Endothelial cell (in vitro differentiated cells): ENCODE results near the gene TSR1. TPM values are rescaled to one million over a fixed set of nuclear protein-coding genes. Genes with fewer than 3 reads are reported as not detected.

Source experiments
- DNase-seq: peaks from one replicate; pipeline ENCODE4 v3.0.0; 2021; ENCODE audit warnings: low spot score
- H3K27ac Mint-ChIP-seq: one replicate; pipeline ENCODE4 v1.8.0; 2021; ENCODE audit warnings: mixed read lengths, inconsistent platforms; ENCODE audit not compliant: unreplicated experiment
- H3K27me3 Mint-ChIP-seq: one replicate; pipeline ENCODE4 v1.8.0; 2021; ENCODE audit warnings: mild to moderate bottlenecking, moderate library complexity, mixed read lengths, inconsistent platforms; ENCODE audit not compliant: unreplicated experiment
- H3K36me3 Mint-ChIP-seq: one replicate; pipeline ENCODE4 v1.8.0; 2021; ENCODE audit warnings: mild to moderate bottlenecking, low read depth, mixed read lengths, inconsistent platforms; ENCODE audit not compliant: unreplicated experiment
- H3K4me1 Mint-ChIP-seq: one replicate; pipeline ENCODE4 v1.8.0; 2021; ENCODE audit warnings: mild to moderate bottlenecking, mixed read lengths, inconsistent platforms; ENCODE audit not compliant: unreplicated experiment
- H3K4me3 Mint-ChIP-seq: one replicate; pipeline ENCODE4 v1.8.0; 2021; ENCODE audit warnings: mild to moderate bottlenecking, mixed read lengths, inconsistent platforms; ENCODE audit not compliant: unreplicated experiment
- H3K9me3 Mint-ChIP-seq: one replicate; pipeline ENCODE4 v1.8.0; 2021; ENCODE audit warnings: mixed read lengths, inconsistent platforms; ENCODE audit not compliant: unreplicated experiment
- total RNA-seq: library from RNA; stranded (reverse); fragmentation: NEBNext Ultra II Directional; extraction: Animal tissue kit (Norgen Biotek cat#: 25700); gene quantifications from one replicate; pipeline ENCODE4 v1.2.1, GENCODE V29; 2021; ENCODE audit not compliant: unreplicated experiment
- TF ChIP-seq, protein P1 (sequence below): fragments of 200-600 bp; sonication (generic); IDR thresholded peaks from one replicate; pipeline ENCODE4 v1.5.0; 2021; ENCODE audit warnings: antibody characterized with exemption; ENCODE audit not compliant: unreplicated experiment

TSR1 gene
- total RNA-seq, 1 donor from 2014 or later = 20.9 TPM

DNA sequence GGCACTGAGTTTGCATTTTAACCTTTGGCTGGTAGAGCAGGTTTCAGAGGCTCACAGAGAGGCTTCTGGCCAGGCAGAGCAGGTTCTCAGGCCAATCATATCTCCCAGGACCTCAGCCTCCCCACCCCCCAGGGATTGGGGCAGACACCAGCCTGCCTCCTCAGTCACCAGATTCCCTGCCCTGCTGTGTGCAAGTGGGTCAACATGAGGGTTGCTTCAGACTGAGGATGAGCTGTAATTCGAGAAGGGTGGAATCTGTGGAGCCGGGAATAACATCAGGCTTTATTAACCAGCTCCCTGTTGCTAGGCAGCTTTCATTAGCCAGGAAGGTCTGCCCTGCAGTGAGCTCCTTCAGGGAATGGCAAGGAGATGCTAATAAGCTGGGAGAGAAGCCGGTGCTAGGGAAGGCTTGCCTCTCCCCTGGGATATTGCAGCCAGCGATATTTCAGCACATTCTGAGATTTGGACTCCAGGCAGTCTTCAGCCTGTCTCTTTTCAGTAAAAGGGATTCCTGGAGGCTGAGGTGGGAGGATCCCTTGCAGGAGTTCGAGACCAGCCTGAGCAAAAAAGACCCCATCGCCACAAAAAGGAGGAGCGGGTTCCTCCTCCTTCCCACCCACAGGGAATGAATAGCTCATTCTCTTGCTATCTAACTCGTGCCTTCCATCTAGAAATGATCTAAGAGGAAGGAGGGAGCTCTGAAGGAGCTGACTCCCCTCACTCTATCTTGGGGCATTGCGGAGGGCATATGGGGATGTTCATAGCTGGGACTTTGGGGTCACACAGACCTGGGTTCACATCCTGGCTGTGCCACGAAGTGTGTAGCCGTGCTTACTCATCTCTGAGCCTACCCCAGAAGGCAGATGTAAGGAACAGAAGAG is 11.8 kb upstream of the TSR1 start:
- H3K27ac Mint-ChIP-seq = no peak overlapping the region
- DNase-seq = no peak
- H3K27me3 Mint-ChIP-seq = peaks cover 4% of the 10 kb centered on the region
- peaks cover 13% of the 10 kb centered on the region for H3K36me3 Mint-ChIP-seq
- H3K4me3 Mint-ChIP-seq = peak overlapping the region; percentile 67
- TF ChIP-seq, protein P1, sequence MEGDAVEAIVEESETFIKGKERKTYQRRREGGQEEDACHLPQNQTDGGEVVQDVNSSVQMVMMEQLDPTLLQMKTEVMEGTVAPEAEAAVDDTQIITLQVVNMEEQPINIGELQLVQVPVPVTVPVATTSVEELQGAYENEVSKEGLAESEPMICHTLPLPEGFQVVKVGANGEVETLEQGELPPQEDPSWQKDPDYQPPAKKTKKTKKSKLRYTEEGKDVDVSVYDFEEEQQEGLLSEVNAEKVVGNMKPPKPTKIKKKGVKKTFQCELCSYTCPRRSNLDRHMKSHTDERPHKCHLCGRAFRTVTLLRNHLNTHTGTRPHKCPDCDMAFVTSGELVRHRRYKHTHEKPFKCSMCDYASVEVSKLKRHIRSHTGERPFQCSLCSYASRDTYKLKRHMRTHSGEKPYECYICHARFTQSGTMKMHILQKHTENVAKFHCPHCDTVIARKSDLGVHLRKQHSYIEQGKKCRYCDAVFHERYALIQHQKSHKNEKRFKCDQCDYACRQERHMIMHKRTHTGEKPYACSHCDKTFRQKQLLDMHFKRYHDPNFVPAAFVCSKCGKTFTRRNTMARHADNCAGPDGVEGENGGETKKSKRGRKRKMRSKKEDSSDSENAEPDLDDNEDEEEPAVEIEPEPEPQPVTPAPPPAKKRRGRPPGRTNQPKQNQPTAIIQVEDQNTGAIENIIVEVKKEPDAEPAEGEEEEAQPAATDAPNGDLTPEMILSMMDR = no peak
- no peaks in the 10 kb centered on the region for H3K9me3 Mint-ChIP-seq
- no peaks in the 10 kb centered on the region for H3K4me1 Mint-ChIP-seq

GRCh38 chr17:2346475-2346874 is 10.2 kb upstream of the TSR1 start:
- no peak overlapping the region for H3K4me3 Mint-ChIP-seq
- no peak overlapping the region for H3K27ac Mint-ChIP-seq
- no peak for DNase-seq
- H3K27me3 Mint-ChIP-seq = peaks cover 4% of the 10 kb centered on the region
- peaks cover 13% of the 10 kb centered on the region for H3K36me3 Mint-ChIP-seq
- no peaks in the 10 kb centered on the region for H3K9me3 Mint-ChIP-seq
- H3K4me1 Mint-ChIP-seq = no peaks in the 10 kb centered on the region
- TF ChIP-seq, protein P1 = no peak

DNA sequence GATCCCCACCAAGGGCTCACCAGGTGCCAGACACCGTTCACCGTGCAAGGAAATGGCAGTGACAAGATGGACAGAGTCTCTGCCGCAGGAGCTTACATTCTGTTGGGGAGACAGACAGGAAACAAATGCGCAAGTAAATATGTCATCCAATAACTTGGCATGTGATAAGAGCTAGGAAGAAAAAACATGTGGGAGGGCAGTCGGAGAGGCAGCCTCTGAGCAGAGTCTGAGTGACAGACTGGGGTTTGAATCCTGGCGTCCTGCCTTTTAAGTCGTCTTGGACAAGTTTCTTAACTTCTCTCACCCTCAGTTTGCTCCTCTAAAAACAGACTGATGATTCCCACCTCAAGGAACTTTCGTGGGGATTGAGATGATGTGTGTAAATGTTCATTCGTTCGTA is 8.3 kb upstream of the TSR1 start:
- H3K27ac Mint-ChIP-seq = no peak overlapping the region
- peaks cover 12% of the 10 kb centered on the region for H3K36me3 Mint-ChIP-seq
- no peak for DNase-seq
- no peak overlapping the region for H3K4me3 Mint-ChIP-seq
- TF ChIP-seq, protein P1 = no peak
- H3K9me3 Mint-ChIP-seq = no peaks in the 10 kb centered on the region
- no peaks in the 10 kb centered on the region for H3K27me3 Mint-ChIP-seq
- no peaks in the 10 kb centered on the region for H3K4me1 Mint-ChIP-seq

DNA sequence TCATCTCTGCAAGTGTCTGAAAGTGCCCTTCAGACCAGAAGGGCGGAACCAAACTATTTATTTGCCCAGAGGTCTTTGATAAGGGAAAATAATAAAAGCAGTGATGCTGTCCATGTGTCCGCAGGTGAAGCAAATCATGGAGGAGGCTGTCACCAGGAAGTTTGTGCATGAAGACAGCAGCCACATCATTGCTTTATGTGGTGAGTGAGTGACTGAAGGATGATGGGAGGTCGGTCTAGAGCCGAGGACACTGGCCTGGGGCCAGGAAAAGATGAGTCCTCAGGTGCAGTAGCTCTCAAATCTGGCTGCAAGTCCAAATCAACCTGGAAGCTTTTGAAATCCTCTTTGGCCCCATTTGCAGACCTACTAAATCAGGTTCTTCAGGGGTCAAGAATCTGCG is 7.2 kb upstream of the TSR1 start:
- no peak for DNase-seq
- Mint-ChIP-seq H3K36me3 (peaks cover 9% of the 10 kb centered on the region), H3K27ac (no peak overlapping the region), H3K4me1 (no peaks in the 10 kb centered on the region), H3K4me3 (no peak overlapping the region), H3K9me3 (no peaks in the 10 kb centered on the region), H3K27me3 (peaks cover 2% of the 10 kb centered on the region)
- TF ChIP-seq, protein P1 = no peak

DNA sequence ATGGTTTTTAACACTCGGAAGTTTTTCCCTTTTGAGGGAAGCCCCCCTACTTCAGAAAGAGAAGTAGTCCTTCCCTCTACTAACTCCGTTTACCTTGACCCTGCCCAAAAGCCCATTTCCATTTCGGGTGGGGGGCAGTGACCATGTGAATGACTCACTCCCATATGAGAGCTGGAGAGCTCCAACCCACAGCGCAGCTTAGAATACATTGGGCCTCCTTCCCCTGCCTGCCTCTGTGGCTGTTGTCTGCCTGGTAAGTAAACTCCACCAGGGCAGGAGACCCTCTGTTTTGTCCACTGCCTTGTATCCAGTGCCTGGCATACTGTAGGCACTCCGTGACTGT is 2.0 kb upstream of the TSR1 start:
- H3K27ac Mint-ChIP-seq = peak overlapping the region; percentile 64
- TF ChIP-seq, protein P1 = no peak
- H3K9me3 Mint-ChIP-seq = no peaks in the 10 kb centered on the region
- H3K4me1 Mint-ChIP-seq = peaks cover 12% of the 10 kb centered on the region
- peak overlapping the region; percentile 93 for H3K4me3 Mint-ChIP-seq
- DNase-seq = no peak
- H3K36me3 Mint-ChIP-seq = peaks cover 10% of the 10 kb centered on the region
- H3K27me3 Mint-ChIP-seq = peaks cover 10% of the 10 kb centered on the region
